CD4-positive, alpha-beta T cell treated with Interleukin-2 at 100 ng/mL for 4 hours (primary cell): Measurements from ENCODE around the gene FBXL7.

Source experiments
- DNase-seq: peaks from one replicate; pipeline ENCODE4 v3.0.0-alpha.2; 2020; ENCODE audit warnings: low spot score

FBXL7 gene

GRCh38 chr5:15889001-15889400 lies 389.0 kb downstream of the FBXL7 start:
- no peak for DNase-seq

- DNase-seq = no peak
Measured at GRCh38 chr5:15893866-15894265, 393.9 kb downstream of the FBXL7 start.

GRCh38 chr5:15897656-15898055 lies 397.7 kb downstream of the FBXL7 start:
- DNase-seq = no peak

- DNase-seq = no peak
Measured at GRCh38 chr5:15898641-15899040, 398.7 kb downstream of the FBXL7 start.

GRCh38 chr5:15899481-15899880 lies 399.5 kb downstream of the FBXL7 start:
- no peak for DNase-seq

- no peak for DNase-seq
Measured at GRCh38 chr5:15901151-15901550, 401.2 kb downstream of the FBXL7 start.

GRCh38 chr5:15902066-15902465 lies 402.1 kb downstream of the FBXL7 start:
- DNase-seq = no peak

- no peak for DNase-seq
Measured at GRCh38 chr5:15904899-15905830, 405.2 kb downstream of the FBXL7 start.

GRCh38 chr5:15914638-15915037 lies 414.7 kb downstream of the FBXL7 start:
- DNase-seq = no peak

- no peak for DNase-seq
Measured at GRCh38 chr5:15926586-15926985, 426.6 kb downstream of the FBXL7 start.

GRCh38 chr5:15927710-15928380 lies 427.9 kb downstream of the FBXL7 start:
- DNase-seq = no peak

GRCh38 chr5:15929611-15930263 lies 429.8 kb downstream of the FBXL7 start:
- no peak for DNase-seq

- no peak for DNase-seq
Measured at GRCh38 chr5:15932066-15932465, 432.1 kb downstream of the FBXL7 start.

- DNase-seq = no peak
Measured at GRCh38 chr5:15933259-15934207, 433.6 kb downstream of the FBXL7 start.

GRCh38 chr5:15936505-15937245 lies 436.7 kb downstream of the FBXL7 start:
- DNase-seq = no peak

GRCh38 chr5:15937708-15938107 lies 437.7 kb downstream of the FBXL7 start:
- no peak for DNase-seq

GRCh38 chr5:15938186-15938585 lies 438.2 kb downstream of the FBXL7 start:
- DNase-seq = no peak

- no peak for DNase-seq
Measured at GRCh38 chr5:15938961-15939360, 439.0 kb downstream of the FBXL7 start.

- no peak for DNase-seq
Measured at GRCh38 chr5:15940905-15941304, 440.9 kb downstream of the FBXL7 start.

GRCh38 chr5:15943487-15943886 lies 443.5 kb downstream of the FBXL7 start:
- no peak for DNase-seq

GRCh38 chr5:15946026-15946425 lies 446.0 kb downstream of the FBXL7 start:
- no peak for DNase-seq
